H9 (cell line): ENCODE measurements around the gene MN1. TPM values are rescaled to one million over a fixed set of nuclear protein-coding genes. Genes with fewer than 3 reads are reported as not detected.
A peak's percentile ranks its signal among the peaks of the same experiment; 100 is the strongest.

Experiments used
- DNase-seq: peaks from one replicate; pipeline ENCODE4 v3.0.0-alpha.2; 2017
- H2AFZ ChIP-seq: one replicate; pipeline ENCODE4 v1.6.1; 2013; ENCODE audit warnings: mild to moderate bottlenecking, low read length, control low read depth, moderate library complexity
- H2AK5ac ChIP-seq: 2 replicates; pipeline ENCODE4 v1.6.1; 2013; ENCODE audit warnings: low read length, control low read depth, mixed read lengths; ENCODE audit not compliant: insufficient read length
- H2BK120ac ChIP-seq: one replicate; pipeline ENCODE4 v1.6.1; 2013; ENCODE audit warnings: low read depth, mild to moderate bottlenecking, low read length, control low read depth, inconsistent platforms; ENCODE audit not compliant: poor library complexity, severe bottlenecking
- H2BK12ac ChIP-seq: 2 replicates; pipeline ENCODE4 v1.6.1; 2013; ENCODE audit warnings: low read length, control low read depth, mixed read lengths, low read depth; ENCODE audit not compliant: insufficient read length
- H2BK15ac ChIP-seq: 2 replicates; pipeline ENCODE4 v1.6.1; 2013; ENCODE audit warnings: low read depth, low read length, control low read depth
- H2BK20ac ChIP-seq: one replicate; pipeline ENCODE4 v1.6.1; 2013; ENCODE audit warnings: low read depth, mild to moderate bottlenecking, low read length, control low read depth, inconsistent platforms; ENCODE audit not compliant: poor library complexity, severe bottlenecking
- H2BK5ac ChIP-seq: 2 replicates; pipeline ENCODE4 v1.6.1; 2013; ENCODE audit warnings: low read length, control low read depth, mixed read lengths; ENCODE audit not compliant: insufficient read length
- H3K14ac ChIP-seq: 2 replicates; pipeline ENCODE4 v1.6.1; 2013; ENCODE audit warnings: low read length, control low read depth; ENCODE audit not compliant: insufficient read depth
- H3K18ac ChIP-seq: 2 replicates; pipeline ENCODE4 v1.6.1; 2013; ENCODE audit warnings: low read depth, mild to moderate bottlenecking, mixed read lengths, low read length, control low read depth; ENCODE audit not compliant: insufficient read length
- H3K23ac ChIP-seq: 2 replicates; pipeline ENCODE4 v1.6.1; 2013; ENCODE audit warnings: low read length, control low read depth, mixed read lengths, low read depth; ENCODE audit not compliant: insufficient read length
- H3K23me2 ChIP-seq: 2 replicates; pipeline ENCODE4 v1.6.1; 2013; ENCODE audit warnings: low read depth, mild to moderate bottlenecking, mixed read lengths, low read length, control low read depth; ENCODE audit not compliant: insufficient read length, poor library complexity, severe bottlenecking
- H3K27ac ChIP-seq: 2 replicates; pipeline ENCODE4 v1.5.1; 2013; ENCODE audit warnings: low read length, control low read depth, mixed read lengths, low read depth; ENCODE audit not compliant: insufficient read length
- H3K27me3 ChIP-seq: 2 replicates; pipeline ENCODE4 v1.6.1; 2013; ENCODE audit warnings: low read length, control low read depth, inconsistent platforms; ENCODE audit not compliant: insufficient read depth
- H3K4ac ChIP-seq: 2 replicates; pipeline ENCODE4 v1.6.1; 2013; ENCODE audit warnings: low read depth, mild to moderate bottlenecking, control low read depth, inconsistent platforms, low read length, moderate library complexity
- H3K4me1 ChIP-seq: 2 replicates; pipeline ENCODE4 v1.6.1; 2013; ENCODE audit warnings: low read length, control low read depth, inconsistent platforms; ENCODE audit not compliant: insufficient read depth
- H3K4me2 ChIP-seq: 2 replicates; pipeline ENCODE4 v1.6.1; 2013; ENCODE audit warnings: low read length, control low read depth, mixed read lengths; ENCODE audit not compliant: insufficient read length, insufficient read depth
- H3K56ac ChIP-seq: 2 replicates; pipeline ENCODE4 v1.6.1; 2013; ENCODE audit warnings: low read depth, mild to moderate bottlenecking, mixed read lengths, low read length, control low read depth; ENCODE audit not compliant: insufficient read length
- H3K79me1 ChIP-seq: 2 replicates; pipeline ENCODE4 v1.6.1; 2013; ENCODE audit warnings: low read depth, mild to moderate bottlenecking, moderate library complexity, low read length, control low read depth, inconsistent platforms; ENCODE audit not compliant: insufficient read depth, poor library complexity, severe bottlenecking
- H3K79me2 ChIP-seq: 2 replicates; pipeline ENCODE4 v1.6.1; 2013; ENCODE audit warnings: low read length, control low read depth, inconsistent platforms; ENCODE audit not compliant: insufficient read depth
- H3K9ac ChIP-seq: 2 replicates; pipeline ENCODE4 v1.6.1; 2013; ENCODE audit warnings: low read length, control low read depth, mixed read lengths; ENCODE audit not compliant: insufficient read length; ENCODE audit errors: extremely low read depth
- H3K9me3 ChIP-seq: one replicate; pipeline ENCODE4 v1.6.1; 2013; ENCODE audit warnings: low read depth, low read length, inconsistent platforms; ENCODE audit not compliant: control insufficient read depth
- H3T11ph ChIP-seq: one replicate; pipeline ENCODE4 v1.6.1; 2013; ENCODE audit warnings: mild to moderate bottlenecking, low read length, control low read depth, inconsistent platforms
- H4K20me1 ChIP-seq: one replicate; pipeline ENCODE4 v1.6.1; 2013; ENCODE audit not compliant: control insufficient read depth, insufficient read length, insufficient read depth
- H4K5ac ChIP-seq: 2 replicates; pipeline ENCODE4 v1.6.1; 2013; ENCODE audit warnings: low read depth, mild to moderate bottlenecking, mixed read lengths, low read length, control low read depth; ENCODE audit not compliant: insufficient read length
- H4K8ac ChIP-seq: replicated peaks from 2 replicates; pipeline ENCODE4 v1.6.1; 2013; ENCODE audit warnings: low read length, control low read depth, mixed read lengths, low read depth; ENCODE audit not compliant: insufficient read length
- H4K91ac ChIP-seq: 2 replicates; pipeline ENCODE4 v1.6.1; 2013; ENCODE audit warnings: low read depth, mild to moderate bottlenecking, moderate library complexity, mixed read lengths, low read length, control low read depth; ENCODE audit not compliant: insufficient read length
- H3K27ac Mint-ChIP-seq, 3 experiments: 2 replicates in 2 of 3; 3 replicates in 1 of 3; pipeline ENCODE4 v1.8.0; 2020 to 2021; ENCODE audit warnings: mixed read lengths in 3 of 3, mild to moderate bottlenecking in 1 of 3, moderate library complexity in 1 of 3
- H3K27me3 Mint-ChIP-seq: 2 replicates; pipeline ENCODE4 v1.8.0; 2021; ENCODE audit warnings: low read depth, mild to moderate bottlenecking, moderate library complexity, mixed read lengths
- H3K36me3 Mint-ChIP-seq, 3 experiments: 2 replicates in 2 of 3; 3 replicates in 1 of 3; pipeline ENCODE4 v1.8.0; 2020 to 2021; ENCODE audit warnings: low read depth in 3 of 3, mixed read lengths in 3 of 3; ENCODE audit not compliant: insufficient read depth in 1 of 3
- H3K4me1 Mint-ChIP-seq, 2 experiments: 2 replicates each; pipeline ENCODE4 v1.8.0; 2020; ENCODE audit warnings: mixed read lengths in 2 of 2
- H3K4me3 Mint-ChIP-seq, 2 experiments: 2 replicates in 1 of 2; 3 replicates in 1 of 2; pipeline ENCODE4 v1.8.0; 2020 to 2021; ENCODE audit warnings: mild to moderate bottlenecking in 2 of 2, mixed read lengths in 2 of 2, moderate library complexity in 1 of 2
- H3K9me3 Mint-ChIP-seq, 2 experiments: 2 replicates in 1 of 2; 3 replicates in 1 of 2; pipeline ENCODE4 v1.8.0; 2020; ENCODE audit warnings: mild to moderate bottlenecking in 2 of 2, mixed read lengths in 2 of 2, moderate library complexity in 1 of 2
- CTCF ChIP-seq: fragments of 200-600 bp; sonication (generic); conservative IDR thresholded peaks from 3 replicates; pipeline ENCODE4 v1.8.0; 2021; ENCODE audit warnings: antibody characterized with exemption, mild to moderate bottlenecking
- WGBS: extraction: QIAGEN DNeasy Blood & Tissue Kit; methylation state at CpG from one replicate; pipeline ENCODE4 v1.1.7; 2013; ENCODE audit warnings: missing lambda C conversion rate, low lambda C conversion rate, mixed read lengths; ENCODE audit not compliant: insufficient read length; ENCODE audit errors: extremely low coverage; 5-methylcytosine and 5-hydroxymethylcytosine counted together
- total RNA-seq: library from RNA; stranded (reverse); gene quantifications from 2 replicates; pipeline ENCODE4 v1.2.1, GENCODE V29; 2021

The MN1 gene
- total RNA-seq, 1 experiment from 2014 or later, result 2.8 TPM

DNA sequence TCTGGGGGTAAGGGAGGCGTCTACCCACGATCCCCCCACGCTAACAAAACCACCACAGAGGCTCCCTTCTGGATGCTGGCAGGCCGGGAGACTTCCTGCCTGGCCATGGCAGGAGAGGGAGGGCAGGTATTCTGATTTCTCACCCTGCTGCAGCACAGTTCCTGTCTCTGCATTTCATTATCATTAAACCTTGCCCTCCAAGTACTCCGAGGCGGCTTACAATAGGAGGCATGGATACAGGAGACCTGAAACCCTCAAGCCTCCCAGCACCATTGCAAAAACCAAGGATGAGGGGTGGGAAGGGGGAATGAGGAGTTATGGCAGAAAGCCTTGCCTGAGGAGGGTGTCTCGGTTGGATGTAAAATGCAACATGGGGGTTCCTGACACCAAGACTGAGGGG lies 44.1 kb upstream of the MN1 start:
- no peak for TF ChIP-seq CTCF
- Histone ChIP-seq H3K18ac (no peak overlapping the region), H3K4me2 (no peak overlapping the region), H2BK12ac (no peak overlapping the region), H3K27me3 (no peaks in the 10 kb centered on the region), H2BK120ac (no peak overlapping the region), H3K79me1 (no peaks in the 10 kb centered on the region), H2BK15ac (no peak overlapping the region), H3K23ac (no peak overlapping the region), H2BK5ac (no peak overlapping the region), H3K9ac (no peak overlapping the region), H3T11ph (no peak overlapping the region), H3K23me2 (no peaks in the 10 kb centered on the region), H2AK5ac (no peak overlapping the region), H2AFZ (no peak overlapping the region), H3K79me2 (no peaks in the 10 kb centered on the region), H2BK20ac (no peak overlapping the region), H4K8ac (no peak overlapping the region), H3K4ac (no peak overlapping the region), H3K4me1 (peaks cover 14% of the 10 kb centered on the region), H4K5ac (no peak overlapping the region), H4K91ac (no peak overlapping the region), H3K9me3 (no peaks in the 10 kb centered on the region), H3K56ac (no peak overlapping the region), H4K20me1 (no peaks in the 10 kb centered on the region), H3K27ac (no peak overlapping the region), H3K14ac (no peak overlapping the region)
- Mint-ChIP-seq H3K27ac (peak overlapping the region; percentile 53 to 92 (median 91); a peak in 4 of 7 replicates), H3K4me1 (peaks cover 26 to 34% of the 10 kb centered on the region in 2 experiments), H3K4me3 (no peak overlapping the region), H3K27me3 (no peaks in the 10 kb centered on the region), H3K9me3 (no peaks in the 10 kb centered on the region), H3K36me3 (peaks cover 6 to 13% (median 9%) of the 10 kb centered on the region in 3 experiments; a peak in 6 of 7 replicates)
- no CpG with 5 or more reads among the region's 7 CpGs for WGBS
- no peak for DNase-seq
